GM12878 (cell line): Measurements from ENCODE around the gene S100A11. TPM values are rescaled to one million over a fixed set of nuclear protein-coding genes. Genes with fewer than 3 reads are reported as not detected.

ENCODE experiments used
- ATAC-seq: fragments of 200-7000 bp; cut with Tn5 transposase; 3 replicates; pipeline ENCODE4 v1.9.1; 2020; ENCODE audit warnings: mild to moderate bottlenecking, moderate library complexity
- BruUV-seq: library from RNA; stranded (reverse); fragments of 400-500 nt; replicated peaks from 2 replicates; lab custom pipeline; 2021; lab: Mats Ljungman, UMichigan
- CTCF ChIA-PET: fragments of 300-600 bp; sonication (Branson Sonifier 250); formaldehyde crosslinking; extraction: SDS; loops from one replicate; lab custom pipeline; 2021; ENCODE audit warnings: inconsistent platforms; lab: Yijun Ruan, JAX
- POLR2A ChIA-PET: fragments of 350-600 bp; formaldehyde crosslinking; extraction: SDS; loops from one replicate; lab custom pipeline; 2021; ENCODE audit warnings: inconsistent platforms; lab: Charles Lee
- RAD21 ChIA-PET: fragments of 300-600 bp; sonication (Branson Sonifier 250); formaldehyde crosslinking; loops from one replicate; lab custom pipeline; 2023; ENCODE audit warnings: antibody characterized with exemption; ENCODE audit not compliant: unreplicated experiment; lab: Charles Lee
- SMC1A ChIA-PET: fragments of 300-600 bp; sonication (Branson Sonifier 250); formaldehyde crosslinking; loops from one replicate; lab custom pipeline; 2023; ENCODE audit not compliant: unreplicated experiment, uncharacterized antibody; lab: Charles Lee
- DNase-seq: peaks from one replicate; pipeline ENCODE4 v3.0.0-alpha.2; 2011; ENCODE audit warnings: low read depth, low spot score
- FAIRE-seq: peaks from 3 replicates; lab custom pipeline; 2011; peaks lifted over from hg19 to GRCh38; lab: Jason Lieb, UNC
- H2AFZ ChIP-seq: 2 replicates; pipeline ENCODE4 v1.6.0; 2011; ENCODE audit warnings: low read depth, low read length, control low read depth; ENCODE audit not compliant: control insufficient read depth
- H3K27ac ChIP-seq: 2 replicates; pipeline ENCODE4 v1.5.1; 2011; ENCODE audit warnings: control low read depth; ENCODE audit not compliant: control insufficient read depth, insufficient read depth
- H3K27me3 ChIP-seq, 2 experiments: replicated peaks in 1 of 2; 2 replicates each; pipeline versions ENCODE4 v1.6.0 to v1.6.1; 2011; ENCODE audit warnings: low read length in 1 of 2; ENCODE audit not compliant: control insufficient read depth in 2 of 2, insufficient read depth in 2 of 2
- H3K36me3 ChIP-seq, 2 experiments: 2 replicates each; pipeline ENCODE4 v1.5.1; 2011; ENCODE audit warnings: low read length in 1 of 2; ENCODE audit not compliant: control insufficient read depth in 2 of 2, insufficient read depth in 2 of 2
- H3K4me1 ChIP-seq: 2 replicates; pipeline ENCODE4 v1.6.1; 2011; ENCODE audit warnings: mild to moderate bottlenecking, low read length, moderate library complexity, mixed read lengths; ENCODE audit not compliant: control insufficient read depth, insufficient read depth
- H3K4me2 ChIP-seq: 2 replicates; pipeline ENCODE4 v1.6.0; 2011; ENCODE audit warnings: control low read depth; ENCODE audit not compliant: control insufficient read depth, insufficient read depth
- H3K4me3 ChIP-seq: fragments of 200-600 bp; sonication (generic); 2 replicates; pipeline ENCODE4 v1.5.1; 2016
- H3K79me2 ChIP-seq: 2 replicates; pipeline ENCODE4 v1.6.0; 2011; ENCODE audit warnings: low read length; ENCODE audit not compliant: control insufficient read depth, insufficient read depth
- H3K9ac ChIP-seq: 2 replicates; pipeline ENCODE4 v1.8.0; 2011; ENCODE audit warnings: low read length, control low read depth, mixed read lengths; ENCODE audit not compliant: control insufficient read depth, insufficient read depth
- H3K9me3 ChIP-seq: replicated peaks from 3 replicates; pipeline ENCODE4 v1.5.1; 2011; ENCODE audit warnings: mild to moderate bottlenecking, low read length; ENCODE audit not compliant: control insufficient read depth, insufficient read depth
- H4K20me1 ChIP-seq: 2 replicates; pipeline ENCODE4 v1.6.0; 2011; ENCODE audit not compliant: control insufficient read depth, insufficient read depth
- BHLHE40 ChIP-seq, 2 experiments: fragments of 450-650 bp in 1 of 2; IDR thresholded peaks; 2 replicates each; pipeline ENCODE4 v1.6.1; 2011 to 2017; ENCODE audit warnings: low read depth in 2 of 2, borderline replicate concordance in 1 of 2, improper control_type of control experiment in 1 of 2, low read length in 1 of 2, mild to moderate bottlenecking in 1 of 2
- CREB1 ChIP-seq: IDR thresholded peaks from 2 replicates; pipeline ENCODE4 v1.6.1; 2012; ENCODE audit warnings: low read depth, mild to moderate bottlenecking, inconsistent platforms
- IKZF1 ChIP-seq: fragments of 450-650 bp; conservative IDR thresholded peaks from 2 replicates; pipeline ENCODE4 v1.6.1; 2017; ENCODE audit warnings: antibody characterized with exemption, mild to moderate bottlenecking
- MEF2B ChIP-seq: fragments of 450-650 bp; IDR thresholded peaks from 2 replicates; pipeline ENCODE4 v1.6.1; 2018; ENCODE audit warnings: mild to moderate bottlenecking, moderate library complexity; ENCODE audit not compliant: partially characterized antibody, poor library complexity, severe bottlenecking
- MYB ChIP-seq: fragments of 150-350 bp; IDR thresholded peaks from 2 replicates; pipeline ENCODE4 v1.6.1; 2014; ENCODE audit warnings: mild to moderate bottlenecking, low read depth, low read length, borderline replicate concordance
- NR2C1 ChIP-seq: fragments of 450-650 bp; IDR thresholded peaks from 2 replicates; pipeline ENCODE4 v1.6.1; 2017; ENCODE audit warnings: antibody characterized with exemption, mild to moderate bottlenecking, moderate library complexity
- NR2F1 ChIP-seq: fragments of 450-650 bp; conservative IDR thresholded peaks from 2 replicates; pipeline ENCODE4 v1.6.1; 2017; ENCODE audit warnings: mild to moderate bottlenecking
- RAD51 ChIP-seq: fragments of 450-650 bp; IDR thresholded peaks from 2 replicates; pipeline ENCODE4 v1.6.1; 2016; ENCODE audit warnings: moderate library complexity, mild to moderate bottlenecking, inconsistent platforms
- RUNX3 ChIP-seq: IDR thresholded peaks from 2 replicates; pipeline ENCODE4 v1.6.1; 2012; ENCODE audit warnings: low read length, inconsistent platforms
- SMC3 ChIP-seq: IDR thresholded peaks from 2 replicates; pipeline ENCODE4 v1.6.1; 2011; ENCODE audit warnings: low read length, improper control_type of control experiment, borderline replicate concordance
- STAT1 ChIP-seq: fragments of 450-650 bp; conservative IDR thresholded peaks from 2 replicates; pipeline ENCODE4 v1.6.1; 2014; ENCODE audit warnings: antibody characterized with exemption, mild to moderate bottlenecking
- TCF12 ChIP-seq: IDR thresholded peaks from 2 replicates; pipeline ENCODE4 v1.6.1; 2011; ENCODE audit warnings: low read depth, mild to moderate bottlenecking, low read length
- WRNIP1 ChIP-seq: IDR thresholded peaks from 2 replicates; pipeline ENCODE4 v1.6.1; 2011; ENCODE audit warnings: low read depth, low read length, improper control_type of control experiment, borderline replicate concordance
- whole genome bisulfite sequencing: methylation state at CpG from one replicate; pipeline ENCODE4 v1.1.6; 2016; ENCODE audit warnings: low lambda C conversion rate; ENCODE audit not compliant: insufficient replicate concordance, insufficient coverage; ENCODE audit errors: missing lambda C conversion rate; 5-methylcytosine and 5-hydroxymethylcytosine counted together
- in situ Hi-C: fragments of 300-500 bp; cut with MboI; formaldehyde crosslinking; loops from 9 replicates; pipeline ENCODE4 v1.14.3; 2018; ENCODE audit warnings: mixed read lengths
- intact Hi-C: fragments of 100-400 bp; cut with micrococcal nuclease; formaldehyde crosslinking; loops from one replicate; pipeline ENCODE4 v1.14.2; 2022; ENCODE audit not compliant: unreplicated experiment
- polyA plus RNA-seq, 11 experiments: library from polyadenylated mRNA; depleted of rRNA in 4 of 11; unstranded in 6 of 11; stranded (reverse) in 5 of 11; fragments of >200 nt; fragmentation: Nextera tagmentation in 4 of 11; fragmentation: Illumina TruSeq in 1 of 11; extraction: Ambion mirVana in 4 of 11; extraction: Trizol in 1 of 11; gene quantifications; 1 replicate in 1 of 11; 2 replicates in 10 of 11; pipeline versions ENCODE4 v1.2.1 to v1.2.3, GENCODE V29; 2011 to 2016; ENCODE audit warnings: inconsistent platforms in 2 of 11, missing spikeins in 2 of 11, low read depth in 1 of 11
- total RNA-seq, 4 experiments: library from RNA; depleted of rRNA in 3 of 4; stranded (reverse); fragments of >200 nt in 3 of 4; fragmentation: Illumina TruSeq in 1 of 4; extraction: Trizol in 1 of 4; gene quantifications; 2 replicates each; pipeline versions ENCODE4 v1.2.1 to v1.2.3, GENCODE V29; 2013 to 2021

Gene S100A11
- total and polyA plus RNA-seq, 10 of the 15 experiments (the other 5 are each of a cell fraction or from before 2014, with no cell fraction given): 9.0 to 134 (median 62.7) TPM

- DNase-seq (no peak), FAIRE-seq (no peak), ATAC-seq (peak; percentile 66)
- 2% methylated on average over 46 of the region's 69 CpGs for WGBS
- BruUV-seq: no TSS peak
- ChIA-PET SMC1A (interaction anchor here (1.0 to 1.1 kb wide), 2 partner anchors 23 to 26 kb away, joined by 3 read pairs; no protein-coding TSS in a partner anchor), CTCF (interaction anchor here (0.7 to 2.1 kb wide), 3 partner anchors 8 to 67 kb away, joined by 3 to 11 read pairs (median 3); no protein-coding TSS in a partner anchor), POLR2A (no interaction called here), RAD21 (no interaction called here)
- in situ Hi-C loops (no loop called here), intact Hi-C loops (no loop called here)
- H3K27ac ChIP-seq: no peak within 1 kb of the TSS
- peak within 1 kb of the TSS; percentile 47; the same call in 1 of the 2 replicates for H3K4me3 ChIP-seq
- peaks cover 11% of the 10 kb centered on the region; the same call in 1 of the 2 replicates for H3K4me1 ChIP-seq
- peak within 1 kb of the TSS; percentile 29 for H2AFZ ChIP-seq
- H3K27me3 ChIP-seq: peaks cover 17 to 37% of the 10 kb centered on the region in 2 experiments
- TF ChIP-seq BHLHE40 (IDR thresholded peaks at IDR 0.05; ENCODE audit: borderline replicate concordance in 1 of 2, low read depth in 2 of 2, low read length in 1 of 2): peak in 1 of 2 experiments; percentile 15; a peak in 1 of 4 replicates
- TF ChIP-seq IKZF1: 0 out of 2 replicates have a peak, but pooled peaks have one; percentile 10
- no peak for TF ChIP-seq CREB1
- 0 out of 2 replicates have a peak, but pooled peaks have one; percentile 31 for TF ChIP-seq NR2F1
- TF ChIP-seq MYB: no peak
- no peak for TF ChIP-seq NR2C1
- no peak for TF ChIP-seq RUNX3
- no peak for TF ChIP-seq WRNIP1
- TF ChIP-seq TCF12: no peak
- no peak for TF ChIP-seq STAT1
- no peak for TF ChIP-seq SMC3
- no peak for TF ChIP-seq MEF2B
- TF ChIP-seq RAD51: no peak
- no peaks in the 10 kb centered on the region for H3K9me3 ChIP-seq
- no peaks in the 10 kb centered on the region for H3K79me2 ChIP-seq
- H3K4me2 ChIP-seq: peak within 1 kb of the TSS; percentile 74
- H3K36me3 ChIP-seq: no peaks in the 10 kb centered on the region
- H4K20me1 ChIP-seq: no peaks in the 10 kb centered on the region
- H3K9ac ChIP-seq: no peak within 1 kb of the TSS
Observed at GRCh38 chr1:151993734-151994496, 42.9 kb downstream of the S100A11 start, which contains the start of gene S100A10. TSS of gene S100A10 (minus strand) at chr1:151993859. CDS start at chr1:151986230, 7,629 bp downstream.
